Mucosa of gallbladder (tissue), 1 donor: ENCODE data around the gene PRTFDC1. TPM values are rescaled to one million over a fixed set of nuclear protein-coding genes. Genes with fewer than 3 reads are reported as not detected.

Experiments used
- total RNA-seq: library from RNA; stranded (reverse); gene quantifications from one replicate; pipeline ENCODE4 v1.2.1, GENCODE V29; 2021
- donor health status: DM: no; HTN: no; CAD: no.

The PRTFDC1 gene
- total RNA-seq, 1 donor from 2014 or later, result 12.0 TPM

Other genes with a start within 250 kb of the PRTFDC1 start
- gene ARHGAP21, start 228.7 kb downstream of the PRTFDC1 start, total RNA-seq, result 94.3 TPM
- 0.37 TPM for gene ENKUR, start 63.6 kb upstream of the PRTFDC1 start, total RNA-seq
- 7.4 TPM for gene THNSL1, start 64.0 kb upstream of the PRTFDC1 start, total RNA-seq
- gene GPR158, start 222.4 kb upstream of the PRTFDC1 start, total RNA-seq, result 0.09 TPM